K562 (cell line): ENCODE measurements around the gene FIS1. TPM values are rescaled to one million over a fixed set of nuclear protein-coding genes. Genes with fewer than 3 reads are reported as not detected.

Experiments
- ATAC-seq: fragments of 200-7000 bp; cut with Tn5 transposase; 3 replicates; pipeline ENCODE4 v1.9.1; 2020; ENCODE audit warnings: moderate library complexity
- BruUV-seq: library from RNA; stranded (reverse); fragments of 400-500 nt; replicated peaks from 2 replicates; lab custom pipeline; 2021; lab: Mats Ljungman, UMichigan
- CTCF ChIA-PET: fragments of 300-600 bp; formaldehyde crosslinking; extraction: SDS; loops from one replicate; lab custom pipeline; 2021; ENCODE audit warnings: low intra/inter-chr PET ratio; lab: Yijun Ruan, JAX
- POLR2A ChIA-PET: fragments of 300-600, 350-650 bp; sonication (Branson Sonifier 250); formaldehyde crosslinking; extraction: SDS; loops from one replicate; lab custom pipeline; 2021; ENCODE audit warnings: antibody characterized with exemption, inconsistent platforms; lab: Yijun Ruan, JAX
- DNase-seq, 4 experiments: peaks; one replicate each; pipeline versions ENCODE4 v3.0.0 to v3.0.0-alpha.2; 2011 to 2018; ENCODE audit warnings: low spot score in 3 of 4, mixed read lengths in 3 of 4; ENCODE audit errors: extremely low read depth in 1 of 4
- FAIRE-seq: peaks from 2 replicates; lab custom pipeline; 2011; peaks lifted over from hg19 to GRCh38; lab: Jason Lieb, UNC
- H2AFZ ChIP-seq: 2 replicates; pipeline ENCODE4 v1.6.0; 2011; ENCODE audit warnings: low read depth, low read length, control low read depth, inconsistent platforms
- H3K27ac ChIP-seq: fragments of 200-600 bp; 3 replicates; pipeline ENCODE4 v1.8.0; 2011; ENCODE audit warnings: low read depth, mild to moderate bottlenecking, control low read depth, inconsistent platforms, low read length, moderate library complexity, mixed read lengths; ENCODE audit errors: extremely low read depth
- H3K27me3 ChIP-seq, 2 experiments: fragments of 300-600 bp in 1 of 2; 2 replicates in 1 of 2; 3 replicates in 1 of 2; pipeline versions ENCODE4 v1.6.0 to v1.8.0; 2011; ENCODE audit warnings: inconsistent platforms in 2 of 2, low read length in 2 of 2, mild to moderate bottlenecking in 1 of 2, mixed read lengths in 1 of 2, moderate library complexity in 1 of 2; ENCODE audit not compliant: control insufficient read depth in 2 of 2, insufficient read depth in 2 of 2
- H3K36me3 ChIP-seq: fragments of 300-600 bp; 3 replicates; pipeline ENCODE4 v1.8.0; 2011; ENCODE audit warnings: mild to moderate bottlenecking, low read length, inconsistent platforms; ENCODE audit not compliant: control insufficient read depth, insufficient read depth
- H3K4me1 ChIP-seq, 2 experiments: fragments of 200-600 bp in 1 of 2; replicated peaks in 1 of 2; 2 replicates in 1 of 2; 3 replicates in 1 of 2; pipeline versions ENCODE4 v1.5.1 to v1.8.0; 2011; ENCODE audit warnings: inconsistent platforms in 2 of 2, low read length in 2 of 2, mild to moderate bottlenecking in 1 of 2, mixed read lengths in 1 of 2, moderate library complexity in 1 of 2; ENCODE audit not compliant: control insufficient read depth in 2 of 2, insufficient read depth in 2 of 2
- H3K4me2 ChIP-seq: 2 replicates; pipeline ENCODE4 v1.6.1; 2011; ENCODE audit warnings: low read length, control low read depth, inconsistent platforms, mixed read lengths; ENCODE audit not compliant: insufficient read depth
- H3K4me3 ChIP-seq: fragments of 200-600 bp; sonication (generic), shearing (Covaris generic); 2 replicates; pipeline ENCODE4 v1.5.1; 2016; ENCODE audit warnings: control low read depth, inconsistent platforms
- H3K79me2 ChIP-seq: fragments of 200-600 bp; 3 replicates; pipeline ENCODE4 v1.8.0; 2011; ENCODE audit warnings: low read length, inconsistent platforms; ENCODE audit not compliant: control insufficient read depth, insufficient read depth
- H3K9ac ChIP-seq, 2 experiments: 2 replicates each; pipeline versions ENCODE4 v1.6.0 to v1.6.1; 2011; ENCODE audit warnings: low read depth in 2 of 2, low read length in 2 of 2, control low read depth in 1 of 2, inconsistent platforms in 1 of 2, mild to moderate bottlenecking in 1 of 2, mixed read lengths in 1 of 2; ENCODE audit not compliant: insufficient read depth in 1 of 2
- H3K9me1 ChIP-seq: one replicate; pipeline ENCODE4 v1.6.0; 2011; ENCODE audit warnings: inconsistent platforms, mild to moderate bottlenecking, low read length, moderate library complexity; ENCODE audit not compliant: control insufficient read depth, insufficient read depth
- H3K9me3 ChIP-seq: replicated peaks from 2 replicates; pipeline ENCODE4 v1.5.1; 2011; ENCODE audit warnings: low read depth, low read length, inconsistent platforms; ENCODE audit not compliant: control insufficient read depth, insufficient read depth
- H4K20me1 ChIP-seq: replicated peaks from 2 replicates; pipeline ENCODE4 v1.6.1; 2011; ENCODE audit warnings: low read length, inconsistent platforms, mixed read lengths; ENCODE audit not compliant: control insufficient read depth, insufficient read depth
- CHD2 ChIP-seq: IDR thresholded peaks from 2 replicates; pipeline ENCODE4 v1.6.1; 2011; ENCODE audit warnings: low read depth, low read length
- ETV6 ChIP-seq, 3 experiments: fragments of 150-350 bp in 1 of 3; sonication (generic) in 1 of 3; formaldehyde crosslinking in 1 of 3; IDR thresholded peaks; 2 replicates each; pipeline versions ENCODE4 v1.6.1 to v1.8.0; 2014 to 2022; ENCODE audit warnings: borderline replicate concordance in 2 of 3, low read depth in 2 of 3, antibody characterized with exemption in 1 of 3, low read length in 1 of 3, mild to moderate bottlenecking in 1 of 3, missing genetic modification reagents in 1 of 3
- HDAC2 ChIP-seq: fragments of 450-650 bp; IDR thresholded peaks from 2 replicates; pipeline ENCODE4 v1.6.1; 2016; ENCODE audit warnings: mild to moderate bottlenecking
- HEY1 ChIP-seq: fragments of 250-450 bp; sonication (Bioruptor Pico); IDR thresholded peaks from 2 replicates; pipeline ENCODE4 v1.5.0; 2020; ENCODE audit warnings: mild to moderate bottlenecking, moderate library complexity, borderline replicate concordance
- RBBP5 ChIP-seq: fragments of 200-600 bp; sonication (generic); IDR thresholded peaks from 2 replicates; pipeline ENCODE4 v1.6.1; 2012; ENCODE audit warnings: borderline replicate concordance, mild to moderate bottlenecking, low read length, control low read depth, inconsistent platforms; ENCODE audit not compliant: insufficient read depth, poor library complexity, severe bottlenecking
- RBM39 ChIP-seq: fragments of 200-400 bp; formaldehyde crosslinking; optimal IDR thresholded peaks from 2 replicates; pipeline ENCODE3; 2018; ENCODE audit warnings: low read depth, low read length
- TOE1 ChIP-seq, 2 experiments: fragments of 450-650 bp in 1 of 2; sonication (generic) in 1 of 2; formaldehyde crosslinking in 1 of 2; IDR thresholded peaks; 2 replicates each; pipeline versions ENCODE4 v1.7.1 to v1.8.0; 2016 to 2022; ENCODE audit warnings: borderline replicate concordance in 2 of 2, mild to moderate bottlenecking in 2 of 2, antibody characterized with exemption in 1 of 2, inconsistent platforms in 1 of 2, low read depth in 1 of 2, missing genetic modification reagents in 1 of 2, moderate library complexity in 1 of 2
- ZNF134 ChIP-seq: fragments of 250-450 bp; sonication (Bioruptor Pico); conservative IDR thresholded peaks from 2 replicates; pipeline ENCODE4 v1.4.0; 2020
- ZNF165 ChIP-seq: fragments of 250-450 bp; sonication (Bioruptor Pico); IDR thresholded peaks from 2 replicates; pipeline ENCODE4 v1.4.0; 2020; ENCODE audit warnings: borderline replicate concordance
- ZNF24 ChIP-seq: fragments of 450-650 bp; IDR thresholded peaks from 2 replicates; pipeline ENCODE4 v1.6.1; 2016
- ZNF263 ChIP-seq: sonication (generic); formaldehyde crosslinking; IDR thresholded peaks from 2 replicates; pipeline ENCODE4 v1.8.0; 2022; ENCODE audit warnings: mild to moderate bottlenecking, missing genetic modification reagents, borderline replicate concordance
- WGBS: fragments of 100-300 bp; shearing (Covaris generic); methylation state at CpG from one replicate; pipeline ENCODE4 v1.1.6; 2016; ENCODE audit warnings: low coverage, mixed read lengths; ENCODE audit not compliant: insufficient coverage; ENCODE audit errors: missing lambda C conversion rate; 5-methylcytosine and 5-hydroxymethylcytosine counted together
- in situ Hi-C: fragments of 300-500 bp; cut with MboI; formaldehyde crosslinking; loops from 4 replicates; pipeline ENCODE4 v1.15.0; 2018; ENCODE audit warnings: inconsistent platforms, mixed read lengths
- intact Hi-C: fragments of 100-400 bp; cut with micrococcal nuclease; formaldehyde crosslinking; loops from 2 replicates; pipeline ENCODE4 v1.14.2; 2022
- polyA plus RNA-seq, 8 experiments: library from polyadenylated mRNA; depleted of rRNA in 4 of 8; stranded (reverse) in 5 of 8; unstranded in 3 of 8; fragments of >200 nt; fragmentation: Nextera tagmentation in 2 of 8; fragmentation: Illumina TruSeq in 1 of 8; extraction: Ambion mirVana in 2 of 8; extraction: Trizol in 1 of 8; gene quantifications; 2 replicates each; pipeline versions ENCODE4 v1.2.1 to v1.2.3, GENCODE V29; 2011 to 2014; ENCODE audit warnings: inconsistent platforms in 1 of 8, missing spikeins in 1 of 8
- total RNA-seq, 7 experiments: library from RNA; depleted of rRNA in 6 of 7; stranded (reverse); fragments of >200 nt in 6 of 7; fragmentation: Illumina TruSeq in 2 of 7; extraction: Trizol in 2 of 7; gene quantifications; 2 replicates each; pipeline versions ENCODE4 v1.2.1 to v1.2.3, GENCODE V29; 2011 to 2021; ENCODE audit warnings: low replicate concordance in 1 of 7
- TF ChIP-seq, protein P1 (sequence below): fragments of 200-800 bp; sonication (Bioruptor generic); IDR thresholded peaks from 2 replicates; pipeline ENCODE4 v1.6.1; 2017; ENCODE audit warnings: missing genetic modification characterization, missing compliant biosample characterization
- TF ChIP-seq, protein P2 (sequence below): fragments of 250-450 bp; sonication (Bioruptor Pico); IDR thresholded peaks from 2 replicates; pipeline ENCODE4 v1.9.0; 2021; ENCODE audit warnings: mild to moderate bottlenecking
- TF ChIP-seq, protein P3 (sequence below): sonication (generic); formaldehyde crosslinking; IDR thresholded peaks from 2 replicates; pipeline ENCODE4 v1.8.0; 2022; ENCODE audit warnings: mild to moderate bottlenecking, missing genetic modification reagents
- TF ChIP-seq, protein P4 (sequence below): fragments of 250-450 bp; sonication (Bioruptor Pico); IDR thresholded peaks from 2 replicates; pipeline ENCODE4 v1.8.0; 2021; ENCODE audit warnings: moderate library complexity, mild to moderate bottlenecking, inconsistent platforms

Gene FIS1
- total and polyA plus RNA-seq, 9 of the 15 experiments (the other 6 are each of a cell fraction or from before 2014, with no cell fraction given) = 86.0 to 257 (median 144) TPM

DNA sequence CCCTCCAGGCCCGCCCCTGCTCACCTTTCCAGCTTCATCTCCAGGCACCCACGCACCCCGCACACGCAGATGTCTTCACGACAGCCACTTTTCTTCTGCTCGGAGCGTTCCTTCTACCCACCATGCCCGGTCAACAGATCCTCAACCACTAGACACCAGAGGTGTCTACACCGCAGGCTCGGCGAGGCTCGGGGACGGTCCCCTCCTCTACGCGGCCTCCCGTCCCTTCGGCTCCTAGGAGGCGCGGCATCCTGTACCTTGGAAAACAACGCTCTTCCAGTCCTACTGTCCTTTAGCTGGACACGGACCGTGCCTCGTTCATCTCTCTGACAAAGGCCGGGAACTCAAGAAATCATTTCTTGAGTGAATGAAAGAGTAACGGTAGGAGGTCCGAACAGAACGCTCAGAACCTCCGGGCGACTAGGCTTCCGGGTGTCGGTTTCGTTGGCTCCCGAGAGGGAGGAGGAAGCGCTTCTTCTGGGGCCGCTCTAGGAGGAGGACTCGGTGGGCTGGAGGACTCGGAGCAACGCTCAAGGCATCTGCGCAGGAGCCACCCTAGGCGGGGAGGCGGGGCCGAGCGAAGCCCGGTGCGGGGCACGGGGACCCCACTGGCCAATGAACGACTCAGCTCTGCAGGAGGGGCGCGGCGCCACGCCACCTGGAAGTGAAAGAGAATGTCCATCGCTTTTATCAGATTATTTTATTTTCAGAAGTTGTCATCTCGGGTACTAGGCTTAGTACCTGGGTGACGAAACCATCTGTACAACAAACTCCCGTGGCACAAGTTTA is 7.2 kb upstream of the FIS1 start:
- Histone ChIP-seq H3K27ac (peak overlapping the region; percentile 79), H3K9me1 (peaks cover 3% of the 10 kb centered on the region), H3K27me3 (peaks cover 0 to 9% of the 10 kb centered on the region in 2 experiments; a peak in 2 of 5 replicates), H3K4me1 (peaks cover 5 to 12% of the 10 kb centered on the region in 2 experiments; a peak in 3 of 5 replicates), H2AFZ (peak overlapping the region; percentile 91), H3K9me3 (no peaks in the 10 kb centered on the region), H4K20me1 (0 out of 2 replicates have a peak, but pooled peaks cover 4% of the 10 kb centered on the region), H3K9ac (peak overlapping the region; percentile 77 to 98), H3K4me2 (peak overlapping the region; percentile 92), H3K4me3 (peak overlapping the region; percentile 56), H3K79me2 (peaks cover 37% of the 10 kb centered on the region), H3K36me3 (peaks cover 25% of the 10 kb centered on the region)
- ChIA-PET POLR2A (interaction anchor here (0.6 to 1.6 kb wide), 10 partner anchors 8 to 370 kb away, joined by 3 to 10 read pairs (median 4); partner anchors contain the start of genes TRIM56 and ZNHIT1), CTCF (no interaction called here)
- peak; percentile 100 for FAIRE-seq
- intact Hi-C loops = no loop called here
- TSS peak; percentile 63 for BruUV-seq
- in situ Hi-C loops = no loop called here
- WGBS = under 1% methylated on average over 55 of the region's 55 CpGs
- DNase-seq = peak; percentile 99 to 100 (median 99)
- ATAC-seq = peak; percentile 100
- TF ChIP-seq ZNF165 (CRISPR knock-in tag) (no peak), ETV6 (IDR thresholded peaks at IDR 0.05; ENCODE audit: borderline replicate concordance in 1 of 2, low read depth in 2 of 2, low read length in 1 of 2) (no peak), ETV6 (CRISPR knock-in tag; IDR thresholded peaks at IDR 0.05; ENCODE audit: borderline replicate concordance) (no peak), HDAC2 (peak; percentile 45; the same call in 1 of the 2 replicates), ZNF24 (0 out of 2 replicates have a peak, but pooled peaks have one; percentile 5), ZNF134 (CRISPR knock-in tag) (no peak), TOE1 (IDR thresholded peaks at IDR 0.05; ENCODE audit: borderline replicate concordance) (no peak), TOE1 (CRISPR knock-in tag; IDR thresholded peaks at IDR 0.05; ENCODE audit: borderline replicate concordance, low read depth) (0 out of 2 replicates have a peak, but pooled peaks have one; percentile 28), RBBP5 (peak; percentile 81), HEY1 (CRISPR knock-in tag) (no peak), ZNF263 (CRISPR knock-in tag) (peak; percentile 99), RBM39 (no peak), CHD2 (0 out of 2 replicates have a peak, but pooled peaks have one; percentile 27)
- TF ChIP-seq, protein P1, sequence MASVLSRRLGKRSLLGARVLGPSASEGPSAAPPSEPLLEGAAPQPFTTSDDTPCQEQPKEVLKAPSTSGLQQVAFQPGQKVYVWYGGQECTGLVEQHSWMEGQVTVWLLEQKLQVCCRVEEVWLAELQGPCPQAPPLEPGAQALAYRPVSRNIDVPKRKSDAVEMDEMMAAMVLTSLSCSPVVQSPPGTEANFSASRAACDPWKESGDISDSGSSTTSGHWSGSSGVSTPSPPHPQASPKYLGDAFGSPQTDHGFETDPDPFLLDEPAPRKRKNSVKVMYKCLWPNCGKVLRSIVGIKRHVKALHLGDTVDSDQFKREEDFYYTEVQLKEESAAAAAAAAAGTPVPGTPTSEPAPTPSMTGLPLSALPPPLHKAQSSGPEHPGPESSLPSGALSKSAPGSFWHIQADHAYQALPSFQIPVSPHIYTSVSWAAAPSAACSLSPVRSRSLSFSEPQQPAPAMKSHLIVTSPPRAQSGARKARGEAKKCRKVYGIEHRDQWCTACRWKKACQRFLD (CRISPR knock-in tag) = no peak
- TF ChIP-seq, protein P2, sequence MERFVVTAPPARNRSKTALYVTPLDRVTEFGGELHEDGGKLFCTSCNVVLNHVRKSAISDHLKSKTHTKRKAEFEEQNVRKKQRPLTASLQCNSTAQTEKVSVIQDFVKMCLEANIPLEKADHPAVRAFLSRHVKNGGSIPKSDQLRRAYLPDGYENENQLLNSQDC (CRISPR knock-in tag) = no peak
- TF ChIP-seq, protein P3, sequence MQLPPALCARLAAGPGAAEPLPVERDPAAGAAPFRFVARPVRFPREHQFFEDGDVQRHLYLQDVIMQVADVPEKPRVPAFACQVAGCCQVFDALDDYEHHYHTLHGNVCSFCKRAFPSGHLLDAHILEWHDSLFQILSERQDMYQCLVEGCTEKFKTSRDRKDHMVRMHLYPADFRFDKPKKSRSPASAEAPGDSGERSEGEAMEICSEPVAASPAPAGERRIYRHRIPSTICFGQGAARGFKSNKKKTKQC (CRISPR knock-in tag) = peak; percentile 68; the same call in 1 of the 2 replicates
- TF ChIP-seq, protein P4, sequence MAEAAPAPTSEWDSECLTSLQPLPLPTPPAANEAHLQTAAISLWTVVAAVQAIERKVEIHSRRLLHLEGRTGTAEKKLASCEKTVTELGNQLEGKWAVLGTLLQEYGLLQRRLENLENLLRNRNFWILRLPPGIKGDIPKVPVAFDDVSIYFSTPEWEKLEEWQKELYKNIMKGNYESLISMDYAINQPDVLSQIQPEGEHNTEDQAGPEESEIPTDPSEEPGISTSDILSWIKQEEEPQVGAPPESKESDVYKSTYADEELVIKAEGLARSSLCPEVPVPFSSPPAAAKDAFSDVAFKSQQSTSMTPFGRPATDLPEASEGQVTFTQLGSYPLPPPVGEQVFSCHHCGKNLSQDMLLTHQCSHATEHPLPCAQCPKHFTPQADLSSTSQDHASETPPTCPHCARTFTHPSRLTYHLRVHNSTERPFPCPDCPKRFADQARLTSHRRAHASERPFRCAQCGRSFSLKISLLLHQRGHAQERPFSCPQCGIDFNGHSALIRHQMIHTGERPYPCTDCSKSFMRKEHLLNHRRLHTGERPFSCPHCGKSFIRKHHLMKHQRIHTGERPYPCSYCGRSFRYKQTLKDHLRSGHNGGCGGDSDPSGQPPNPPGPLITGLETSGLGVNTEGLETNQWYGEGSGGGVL (CRISPR knock-in tag) = no peak
